HFFc6 (cell line): Measurements from ENCODE around the gene DUOX2. TPM values are rescaled to one million over a fixed set of nuclear protein-coding genes. Genes with fewer than 3 reads are reported as not detected.

Experiments
- DNase-seq: peaks from one replicate; pipeline ENCODE4 v3.0.0-alpha.2; 2018
- H3K27ac Mint-ChIP-seq: 2 replicates; pipeline ENCODE4 v1.8.0; 2020; ENCODE audit warnings: mild to moderate bottlenecking, mixed read lengths
- H3K27me3 Mint-ChIP-seq: 2 replicates; pipeline ENCODE4 v1.8.0; 2021; ENCODE audit warnings: mild to moderate bottlenecking, moderate library complexity, mixed read lengths; ENCODE audit not compliant: insufficient read depth
- H3K36me3 Mint-ChIP-seq: 2 replicates; pipeline ENCODE4 v1.8.0; 2021; ENCODE audit warnings: low read depth, mixed read lengths
- H3K4me1 Mint-ChIP-seq: 2 replicates; pipeline ENCODE4 v1.8.0; 2020; ENCODE audit warnings: low read depth, mixed read lengths
- H3K4me3 Mint-ChIP-seq: 2 replicates; pipeline ENCODE4 v1.8.0; 2020; ENCODE audit warnings: mild to moderate bottlenecking, moderate library complexity, mixed read lengths
- H3K9me3 Mint-ChIP-seq: 2 replicates; pipeline ENCODE4 v1.8.0; 2020; ENCODE audit warnings: mild to moderate bottlenecking, mixed read lengths
- total RNA-seq, 6 experiments: library from RNA; stranded (reverse); fragmentation: NEBNext Ultra II Directional; extraction: Animal tissue kit (Norgen Biotek cat#: 25700); gene quantifications; 2 replicates in 1 of 6; 3 replicates in 5 of 6; pipeline ENCODE4 v1.2.3, GENCODE V29; 2021
- TF ChIP-seq, protein P1 (sequence below): fragments of 200-600 bp; sonication (generic); IDR thresholded peaks from 2 replicates; pipeline ENCODE4 v1.5.0; 2021; ENCODE audit warnings: antibody characterized with exemption, mild to moderate bottlenecking

The DUOX2 gene
- total RNA-seq, 6 experiments from 2014 or later = not detected

- H3K27ac Mint-ChIP-seq = no peak overlapping the region
Observed at GRCh38 chr15:45093622-45094357, 20.2 kb downstream of the DUOX2 start.

GRCh38 chr15:45093013-45093412 is 21.0 kb downstream of the DUOX2 start:
- no peaks in the 10 kb centered on the region for H3K36me3 Mint-ChIP-seq
- TF ChIP-seq, protein P1, sequence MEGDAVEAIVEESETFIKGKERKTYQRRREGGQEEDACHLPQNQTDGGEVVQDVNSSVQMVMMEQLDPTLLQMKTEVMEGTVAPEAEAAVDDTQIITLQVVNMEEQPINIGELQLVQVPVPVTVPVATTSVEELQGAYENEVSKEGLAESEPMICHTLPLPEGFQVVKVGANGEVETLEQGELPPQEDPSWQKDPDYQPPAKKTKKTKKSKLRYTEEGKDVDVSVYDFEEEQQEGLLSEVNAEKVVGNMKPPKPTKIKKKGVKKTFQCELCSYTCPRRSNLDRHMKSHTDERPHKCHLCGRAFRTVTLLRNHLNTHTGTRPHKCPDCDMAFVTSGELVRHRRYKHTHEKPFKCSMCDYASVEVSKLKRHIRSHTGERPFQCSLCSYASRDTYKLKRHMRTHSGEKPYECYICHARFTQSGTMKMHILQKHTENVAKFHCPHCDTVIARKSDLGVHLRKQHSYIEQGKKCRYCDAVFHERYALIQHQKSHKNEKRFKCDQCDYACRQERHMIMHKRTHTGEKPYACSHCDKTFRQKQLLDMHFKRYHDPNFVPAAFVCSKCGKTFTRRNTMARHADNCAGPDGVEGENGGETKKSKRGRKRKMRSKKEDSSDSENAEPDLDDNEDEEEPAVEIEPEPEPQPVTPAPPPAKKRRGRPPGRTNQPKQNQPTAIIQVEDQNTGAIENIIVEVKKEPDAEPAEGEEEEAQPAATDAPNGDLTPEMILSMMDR = no peak
- H3K9me3 Mint-ChIP-seq = no peaks in the 10 kb centered on the region
- no peak overlapping the region for H3K4me3 Mint-ChIP-seq
- H3K27me3 Mint-ChIP-seq = peaks cover 41% of the 10 kb centered on the region
- DNase-seq = no peak
- no peak overlapping the region for H3K27ac Mint-ChIP-seq
- peaks cover 9% of the 10 kb centered on the region for H3K4me1 Mint-ChIP-seq

More at GRCh38 chr15:45093622-45094357, 20.2 kb downstream of the DUOX2 start:
- no peak for DNase-seq
- TF ChIP-seq, protein P1 = no peak
- Mint-ChIP-seq H3K4me1 (peaks cover 9% of the 10 kb centered on the region), H3K36me3 (no peaks in the 10 kb centered on the region), H3K9me3 (no peaks in the 10 kb centered on the region), H3K27me3 (peaks cover 43% of the 10 kb centered on the region), H3K4me3 (no peak overlapping the region)

DNA sequence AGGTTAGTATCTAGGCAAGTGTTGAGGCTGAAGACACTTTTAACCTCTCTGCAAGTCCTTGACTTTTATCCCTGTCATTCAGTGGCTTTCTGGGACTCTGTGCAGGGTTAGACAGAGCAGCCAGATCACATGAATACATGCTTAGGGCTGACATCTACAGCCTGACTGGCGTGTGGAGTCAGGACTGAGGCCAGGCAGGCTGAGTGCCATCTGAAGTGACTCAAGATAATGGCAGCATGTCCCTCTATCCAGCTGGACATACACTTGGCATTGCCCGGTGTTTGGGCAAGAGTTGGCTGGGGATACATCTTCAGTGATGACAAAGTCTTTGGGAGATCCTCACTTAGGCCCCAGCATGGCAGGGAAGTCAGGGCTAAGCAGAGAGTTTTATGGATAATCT is 22.4 kb downstream of the DUOX2 start:
- TF ChIP-seq, protein P1 = no peak
- DNase-seq = no peak
- peaks cover 9% of the 10 kb centered on the region for H3K4me1 Mint-ChIP-seq
- H3K4me3 Mint-ChIP-seq = no peak overlapping the region
- peaks cover 32% of the 10 kb centered on the region for H3K27me3 Mint-ChIP-seq
- H3K27ac Mint-ChIP-seq = peak overlapping the region; percentile 53; the same call in 1 of the 2 replicates
- H3K36me3 Mint-ChIP-seq = no peaks in the 10 kb centered on the region
- H3K9me3 Mint-ChIP-seq = no peaks in the 10 kb centered on the region

- Mint-ChIP-seq H3K4me3 (no peak overlapping the region), H3K27me3 (peaks cover 31% of the 10 kb centered on the region), H3K4me1 (peaks cover 9% of the 10 kb centered on the region), H3K9me3 (no peaks in the 10 kb centered on the region), H3K36me3 (no peaks in the 10 kb centered on the region), H3K27ac (peak overlapping the region; percentile 53)
- DNase-seq = peak; percentile 27
- TF ChIP-seq, protein P1 = no peak
Observed at GRCh38 chr15:45091161-45091560, 22.8 kb downstream of the DUOX2 start.

DNA sequence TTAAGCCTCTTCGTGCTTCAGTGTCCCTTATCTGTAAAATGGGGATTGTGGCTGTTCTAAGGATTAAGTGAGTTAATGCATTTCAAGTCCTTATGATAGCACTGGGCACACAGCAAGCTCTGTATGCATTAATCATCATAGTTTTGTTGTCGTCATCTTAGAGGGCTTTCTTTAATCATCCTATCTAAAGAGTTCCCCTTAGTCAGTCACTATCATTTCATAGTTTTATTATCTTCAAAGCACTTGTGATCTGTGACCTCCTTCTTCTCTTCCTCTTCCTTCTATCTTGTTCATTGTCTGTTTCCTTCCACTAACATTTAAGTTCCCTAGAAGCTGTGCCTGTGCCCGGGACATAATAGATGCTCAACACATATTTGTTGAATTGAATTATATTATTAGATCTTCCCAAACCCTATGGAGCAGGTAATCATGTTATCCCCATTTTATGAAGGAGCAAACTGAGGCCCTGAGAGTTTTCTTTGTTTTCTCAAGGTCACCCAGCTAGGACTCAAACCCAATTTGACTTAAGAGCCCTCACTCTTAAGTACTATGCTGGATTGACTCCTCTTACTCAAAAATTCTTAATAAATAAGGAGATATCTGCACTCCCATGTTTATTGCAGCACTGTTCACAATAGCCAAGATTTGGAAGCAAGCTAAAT is 24.1 kb downstream of the DUOX2 start:
- Mint-ChIP-seq H3K4me3 (no peak overlapping the region), H3K27ac (no peak overlapping the region), H3K36me3 (no peaks in the 10 kb centered on the region), H3K9me3 (no peaks in the 10 kb centered on the region), H3K27me3 (peaks cover 31% of the 10 kb centered on the region), H3K4me1 (peaks cover 9% of the 10 kb centered on the region)
- DNase-seq = no peak
- TF ChIP-seq, protein P1 = no peak
